HepG2 (cell line): Measurements from ENCODE around the gene CERS6. TPM values are rescaled to one million over a fixed set of nuclear protein-coding genes. Genes with fewer than 3 reads are reported as not detected.

Experiments
- ATAC-seq: fragments of 200-7000 bp; cut with Tn5 transposase; 3 replicates; pipeline ENCODE4 v1.9.1; 2020; ENCODE audit warnings: mild to moderate bottlenecking, moderate library complexity
- BruUV-seq: library from RNA; stranded (reverse); fragments of 400-500 nt; replicated peaks from 2 replicates; lab custom pipeline; 2021; lab: Mats Ljungman, UMichigan
- CTCF ChIA-PET: fragments of 300-600 bp; formaldehyde crosslinking; extraction: SDS; loops from one replicate; lab custom pipeline; 2021; ENCODE audit warnings: low total read pairs, inconsistent platforms, low intra/inter-chr PET ratio; lab: Yijun Ruan, JAX
- POLR2A ChIA-PET: fragments of 350-600 bp; sonication (Branson Sonifier 250); formaldehyde crosslinking; loops from one replicate; lab custom pipeline; 2020; ENCODE audit warnings: antibody characterized with exemption, inconsistent platforms; lab: Yijun Ruan, JAX
- DNase-seq: peaks from one replicate; pipeline ENCODE4 v3.0.0-alpha.2; 2015; ENCODE audit warnings: low spot score
- FAIRE-seq: peaks from 3 replicates; lab custom pipeline; 2011; peaks lifted over from hg19 to GRCh38; lab: Jason Lieb, UNC
- H2AFZ ChIP-seq: one replicate; pipeline ENCODE4 v1.6.1; 2011; ENCODE audit warnings: low read length, inconsistent platforms
- H3K27ac ChIP-seq: fragments of 300-600 bp; 3 replicates; pipeline ENCODE4 v1.8.0; 2011; ENCODE audit warnings: mixed run types, mild to moderate bottlenecking, mixed read lengths, low read length, inconsistent platforms; ENCODE audit not compliant: insufficient read depth; ENCODE audit errors: extremely low read length
- H3K27me3 ChIP-seq, 2 experiments: fragments of 200-600 bp in 1 of 2; 2 replicates in 1 of 2; 3 replicates in 1 of 2; pipeline versions ENCODE4 v1.6.0 to v1.8.0; 2011; ENCODE audit warnings: low read length in 2 of 2, mild to moderate bottlenecking in 2 of 2, moderate library complexity in 2 of 2, inconsistent platforms in 1 of 2; ENCODE audit not compliant: insufficient read depth in 2 of 2, control insufficient read depth in 1 of 2
- H3K36me3 ChIP-seq, 2 experiments: fragments of 200-600 bp in 1 of 2; replicated peaks in 1 of 2; 2 replicates in 1 of 2; 3 replicates in 1 of 2; pipeline versions ENCODE4 v1.5.1 to v1.8.0; 2011; ENCODE audit warnings: low read length in 2 of 2, inconsistent platforms in 1 of 2; ENCODE audit not compliant: insufficient read depth in 2 of 2, control insufficient read depth in 1 of 2
- H3K4me1 ChIP-seq: 2 replicates; pipeline ENCODE4 v1.5.1; 2012; ENCODE audit warnings: low read length, inconsistent platforms; ENCODE audit not compliant: insufficient read depth
- H3K4me2 ChIP-seq: 2 replicates; pipeline ENCODE4 v1.6.0; 2011; ENCODE audit warnings: low read depth, low read length, inconsistent platforms
- H3K4me3 ChIP-seq, 3 experiments: fragments of 200-600 bp in 1 of 3; sonication (generic), shearing (Covaris generic) in 1 of 3; replicated peaks in 1 of 3; 2 replicates each; pipeline ENCODE4 v1.5.1; 2011 to 2016; ENCODE audit warnings: low read length in 3 of 3, inconsistent platforms in 2 of 3, low read depth in 2 of 3, mild to moderate bottlenecking in 2 of 3, control low read depth in 1 of 3, mixed read lengths in 1 of 3; ENCODE audit not compliant: insufficient read depth in 1 of 3
- H3K79me2 ChIP-seq: one replicate; pipeline ENCODE4 v1.6.1; 2011; ENCODE audit warnings: low read length, inconsistent platforms; ENCODE audit not compliant: insufficient read depth
- H3K9ac ChIP-seq: 2 replicates; pipeline ENCODE4 v1.6.0; 2011; ENCODE audit warnings: mild to moderate bottlenecking, low read depth, low read length, inconsistent platforms; ENCODE audit not compliant: insufficient read depth
- H3K9me3 ChIP-seq: 2 replicates; pipeline ENCODE4 v1.5.1; 2012; ENCODE audit warnings: mild to moderate bottlenecking, low read length
- H4K20me1 ChIP-seq: 2 replicates; pipeline ENCODE4 v1.6.0; 2011; ENCODE audit warnings: inconsistent platforms, mild to moderate bottlenecking, low read length, moderate library complexity; ENCODE audit not compliant: insufficient read depth
- ARNT2 ChIP-seq: sonication (generic); formaldehyde crosslinking; IDR thresholded peaks from 2 replicates; pipeline ENCODE4 v1.8.0; 2022; ENCODE audit warnings: mild to moderate bottlenecking, low read depth, missing genetic modification reagents, moderate library complexity
- MIER3 ChIP-seq: IDR thresholded peaks from 2 replicates; pipeline ENCODE4 v1.6.1; 2016; ENCODE audit warnings: missing compliant biosample characterization, borderline replicate concordance
- RARG ChIP-seq: sonication (generic); formaldehyde crosslinking; IDR thresholded peaks from 2 replicates; pipeline ENCODE4 v1.4.0; 2020; ENCODE audit warnings: low read depth, mild to moderate bottlenecking, missing genetic modification reagents
- TAF15 ChIP-seq: fragments of 200-400 bp; formaldehyde crosslinking; IDR thresholded peaks from one replicate; pipeline ENCODE4 v1.6.1; 2018; ENCODE audit warnings: mild to moderate bottlenecking, low read depth, low read length; ENCODE audit not compliant: poor library complexity, severe bottlenecking
- TRIM24 ChIP-seq: sonication (generic); formaldehyde crosslinking; IDR thresholded peaks from 2 replicates; pipeline ENCODE4 v1.8.0; 2022; ENCODE audit warnings: mild to moderate bottlenecking, missing genetic modification reagents
- ZFAT ChIP-seq: sonication (generic); formaldehyde crosslinking; conservative IDR thresholded peaks from 2 replicates; pipeline ENCODE4 v1.8.1; 2023; ENCODE audit warnings: missing genetic modification reagents, inconsistent platforms
- ZNF335 ChIP-seq: sonication (generic); formaldehyde crosslinking; IDR thresholded peaks from 2 replicates; pipeline ENCODE4 v1.4.0; 2020; ENCODE audit warnings: missing genetic modification reagents
- ZNF350 ChIP-seq: sonication (generic); formaldehyde crosslinking; IDR thresholded peaks from 2 replicates; pipeline ENCODE4 v1.4.0; 2020; ENCODE audit warnings: mild to moderate bottlenecking, low read depth, missing genetic modification reagents, borderline replicate concordance
- WGBS: methylation state at CpG from one replicate; pipeline ENCODE4 v1.1.6; 2017; ENCODE audit warnings: low lambda C conversion rate; 5-methylcytosine and 5-hydroxymethylcytosine counted together
- in situ Hi-C: cut with HindIII; loops from 2 replicates; pipeline ENCODE4 v1.10.0; 2017; ENCODE audit warnings: low pct_unique_long_range_greater_than_20kb; ENCODE audit not compliant: extremely low pct_ligation_motif_present
- intact Hi-C: fragments of 100-400 bp; cut with micrococcal nuclease; formaldehyde crosslinking; loops from one replicate; pipeline ENCODE4 v1.10.0; 2022; ENCODE audit not compliant: unreplicated experiment
- polyA plus RNA-seq, 8 experiments: library from polyadenylated mRNA; depleted of rRNA in 3 of 8; stranded (reverse) in 7 of 8; unstranded in 1 of 8; fragments of >200 nt; fragmentation: Illumina TruSeq in 4 of 8; extraction: Trizol in 4 of 8; gene quantifications; 2 replicates each; pipeline versions ENCODE4 v1.2.1 to v1.2.3, GENCODE V29; 2011 to 2016; ENCODE audit warnings: low read depth in 4 of 8, missing spikeins in 1 of 8, mixed read lengths in 1 of 8; ENCODE audit not compliant: insufficient read depth in 1 of 8
- total RNA-seq, 5 experiments: library from RNA; depleted of rRNA; stranded (reverse); fragments of >200 nt; fragmentation: Illumina TruSeq; extraction: Trizol; gene quantifications; 2 replicates each; pipeline ENCODE4 v1.2.3, GENCODE V29; 2016; ENCODE audit warnings: low read depth in 1 of 5
- TF ChIP-seq, protein P1 (sequence below): sonication (generic); formaldehyde crosslinking; IDR thresholded peaks from 2 replicates; pipeline ENCODE4 v1.5.1; 2020; ENCODE audit warnings: missing genetic modification reagents, mild to moderate bottlenecking, borderline replicate concordance
- TF ChIP-seq, protein P2 (sequence below): sonication (generic); formaldehyde crosslinking; IDR thresholded peaks from 2 replicates; pipeline ENCODE4 v1.5.0; 2020; ENCODE audit warnings: mild to moderate bottlenecking, missing genetic modification reagents, borderline replicate concordance
- TF ChIP-seq, protein P3 (sequence below): sonication (generic); formaldehyde crosslinking; IDR thresholded peaks from 2 replicates; pipeline ENCODE4 v1.5.0; 2020; ENCODE audit warnings: mild to moderate bottlenecking, missing genetic modification reagents

Gene CERS6
- total and polyA plus RNA-seq, 2 of the 13 experiments (the other 11 are each of a cell fraction or from before 2014, with no cell fraction given) = 10.1 to 20.3 TPM

DNA sequence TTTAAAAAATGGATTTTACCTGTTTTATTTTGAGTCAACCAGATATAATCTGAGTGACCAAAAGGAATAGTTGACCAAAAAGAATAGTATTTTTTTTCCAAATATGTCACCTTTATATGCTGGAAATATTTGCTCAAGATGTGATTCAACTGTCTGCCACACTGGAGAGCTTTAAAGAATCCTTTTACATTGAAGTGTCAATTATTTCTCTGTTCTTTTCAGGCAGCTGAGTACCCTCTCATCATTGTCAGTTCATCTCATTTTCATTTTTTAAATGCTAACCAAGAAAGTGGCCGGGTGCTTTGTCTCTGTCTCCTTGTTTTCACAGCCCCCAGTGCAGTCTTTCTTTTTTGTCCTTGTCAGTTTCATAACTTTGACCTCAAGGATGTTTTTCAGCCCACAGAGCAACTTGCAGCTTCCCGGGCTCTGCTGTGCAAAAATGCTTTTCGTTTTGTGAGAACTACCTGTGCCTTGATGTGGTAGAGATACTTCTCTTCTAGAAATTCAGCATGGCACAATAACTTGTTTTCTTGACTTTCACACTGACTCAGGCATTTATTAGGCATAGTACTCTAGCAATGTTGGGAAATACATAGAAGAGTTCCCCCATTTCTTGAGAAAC is 23.4 kb upstream of the CERS6 start:
- 0% methylated on average over 3 of the region's 3 CpGs for WGBS
- TF ChIP-seq, protein P1, sequence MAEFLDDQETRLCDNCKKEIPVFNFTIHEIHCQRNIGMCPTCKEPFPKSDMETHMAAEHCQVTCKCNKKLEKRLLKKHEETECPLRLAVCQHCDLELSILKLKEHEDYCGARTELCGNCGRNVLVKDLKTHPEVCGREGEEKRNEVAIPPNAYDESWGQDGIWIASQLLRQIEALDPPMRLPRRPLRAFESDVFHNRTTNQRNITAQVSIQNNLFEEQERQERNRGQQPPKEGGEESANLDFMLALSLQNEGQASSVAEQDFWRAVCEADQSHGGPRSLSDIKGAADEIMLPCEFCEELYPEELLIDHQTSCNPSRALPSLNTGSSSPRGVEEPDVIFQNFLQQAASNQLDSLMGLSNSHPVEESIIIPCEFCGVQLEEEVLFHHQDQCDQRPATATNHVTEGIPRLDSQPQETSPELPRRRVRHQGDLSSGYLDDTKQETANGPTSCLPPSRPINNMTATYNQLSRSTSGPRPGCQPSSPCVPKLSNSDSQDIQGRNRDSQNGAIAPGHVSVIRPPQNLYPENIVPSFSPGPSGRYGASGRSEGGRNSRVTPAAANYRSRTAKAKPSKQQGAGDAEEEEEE (CRISPR knock-in tag) = no peak
- TF ChIP-seq MIER3 (CRISPR knock-in tag) = no peak
- no peak for TF ChIP-seq ZFAT (CRISPR knock-in tag)
- no peak for TF ChIP-seq ZNF350
- TF ChIP-seq RARG = no peak
- TF ChIP-seq TAF15 = no peak
- TF ChIP-seq, protein P2, sequence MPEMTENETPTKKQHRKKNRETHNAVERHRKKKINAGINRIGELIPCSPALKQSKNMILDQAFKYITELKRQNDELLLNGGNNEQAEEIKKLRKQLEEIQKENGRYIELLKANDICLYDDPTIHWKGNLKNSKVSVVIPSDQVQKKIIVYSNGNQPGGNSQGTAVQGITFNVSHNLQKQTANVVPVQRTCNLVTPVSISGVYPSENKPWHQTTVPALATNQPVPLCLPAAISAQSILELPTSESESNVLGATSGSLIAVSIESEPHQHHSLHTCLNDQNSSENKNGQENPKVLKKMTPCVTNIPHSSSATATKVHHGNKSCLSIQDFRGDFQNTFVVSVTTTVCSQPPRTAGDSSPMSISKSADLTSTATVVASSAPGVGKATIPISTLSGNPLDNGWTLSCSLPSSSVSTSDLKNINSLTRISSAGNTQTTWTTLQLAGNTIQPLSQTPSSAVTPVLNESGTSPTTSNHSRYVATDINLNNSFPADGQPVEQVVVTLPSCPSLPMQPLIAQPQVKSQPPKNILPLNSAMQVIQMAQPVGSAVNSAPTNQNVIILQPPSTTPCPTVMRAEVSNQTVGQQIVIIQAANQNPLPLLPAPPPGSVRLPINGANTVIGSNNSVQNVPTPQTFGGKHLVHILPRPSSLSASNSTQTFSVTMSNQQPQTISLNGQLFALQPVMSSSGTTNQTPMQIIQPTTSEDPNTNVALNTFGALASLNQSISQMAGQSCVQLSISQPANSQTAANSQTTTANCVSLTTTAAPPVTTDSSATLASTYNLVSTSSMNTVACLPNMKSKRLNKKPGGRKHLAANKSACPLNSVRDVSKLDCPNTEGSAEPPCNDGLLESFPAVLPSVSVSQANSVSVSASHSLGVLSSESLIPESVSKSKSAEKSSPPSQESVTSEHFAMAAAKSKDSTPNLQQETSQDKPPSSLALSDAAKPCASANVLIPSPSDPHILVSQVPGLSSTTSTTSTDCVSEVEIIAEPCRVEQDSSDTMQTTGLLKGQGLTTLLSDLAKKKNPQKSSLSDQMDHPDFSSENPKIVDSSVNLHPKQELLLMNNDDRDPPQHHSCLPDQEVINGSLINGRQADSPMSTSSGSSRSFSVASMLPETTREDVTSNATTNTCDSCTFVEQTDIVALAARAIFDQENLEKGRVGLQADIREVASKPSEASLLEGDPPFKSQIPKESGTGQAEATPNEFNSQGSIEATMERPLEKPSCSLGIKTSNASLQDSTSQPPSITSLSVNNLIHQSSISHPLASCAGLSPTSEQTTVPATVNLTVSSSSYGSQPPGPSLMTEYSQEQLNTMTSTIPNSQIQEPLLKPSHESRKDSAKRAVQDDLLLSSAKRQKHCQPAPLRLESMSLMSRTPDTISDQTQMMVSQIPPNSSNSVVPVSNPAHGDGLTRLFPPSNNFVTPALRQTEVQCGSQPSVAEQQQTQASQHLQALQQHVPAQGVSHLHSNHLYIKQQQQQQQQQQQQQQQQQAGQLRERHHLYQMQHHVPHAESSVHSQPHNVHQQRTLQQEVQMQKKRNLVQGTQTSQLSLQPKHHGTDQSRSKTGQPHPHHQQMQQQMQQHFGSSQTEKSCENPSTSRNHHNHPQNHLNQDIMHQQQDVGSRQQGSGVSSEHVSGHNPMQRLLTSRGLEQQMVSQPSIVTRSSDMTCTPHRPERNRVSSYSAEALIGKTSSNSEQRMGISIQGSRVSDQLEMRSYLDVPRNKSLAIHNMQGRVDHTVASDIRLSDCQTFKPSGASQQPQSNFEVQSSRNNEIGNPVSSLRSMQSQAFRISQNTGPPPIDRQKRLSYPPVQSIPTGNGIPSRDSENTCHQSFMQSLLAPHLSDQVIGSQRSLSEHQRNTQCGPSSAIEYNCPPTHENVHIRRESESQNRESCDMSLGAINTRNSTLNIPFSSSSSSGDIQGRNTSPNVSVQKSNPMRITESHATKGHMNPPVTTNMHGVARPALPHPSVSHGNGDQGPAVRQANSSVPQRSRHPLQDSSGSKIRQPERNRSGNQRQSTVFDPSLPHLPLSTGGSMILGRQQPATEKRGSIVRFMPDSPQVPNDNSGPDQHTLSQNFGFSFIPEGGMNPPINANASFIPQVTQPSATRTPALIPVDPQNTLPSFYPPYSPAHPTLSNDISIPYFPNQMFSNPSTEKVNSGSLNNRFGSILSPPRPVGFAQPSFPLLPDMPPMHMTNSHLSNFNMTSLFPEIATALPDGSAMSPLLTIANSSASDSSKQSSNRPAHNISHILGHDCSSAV = no peak
- TF ChIP-seq TRIM24 (CRISPR knock-in tag) = no peak
- TF ChIP-seq, protein P3, sequence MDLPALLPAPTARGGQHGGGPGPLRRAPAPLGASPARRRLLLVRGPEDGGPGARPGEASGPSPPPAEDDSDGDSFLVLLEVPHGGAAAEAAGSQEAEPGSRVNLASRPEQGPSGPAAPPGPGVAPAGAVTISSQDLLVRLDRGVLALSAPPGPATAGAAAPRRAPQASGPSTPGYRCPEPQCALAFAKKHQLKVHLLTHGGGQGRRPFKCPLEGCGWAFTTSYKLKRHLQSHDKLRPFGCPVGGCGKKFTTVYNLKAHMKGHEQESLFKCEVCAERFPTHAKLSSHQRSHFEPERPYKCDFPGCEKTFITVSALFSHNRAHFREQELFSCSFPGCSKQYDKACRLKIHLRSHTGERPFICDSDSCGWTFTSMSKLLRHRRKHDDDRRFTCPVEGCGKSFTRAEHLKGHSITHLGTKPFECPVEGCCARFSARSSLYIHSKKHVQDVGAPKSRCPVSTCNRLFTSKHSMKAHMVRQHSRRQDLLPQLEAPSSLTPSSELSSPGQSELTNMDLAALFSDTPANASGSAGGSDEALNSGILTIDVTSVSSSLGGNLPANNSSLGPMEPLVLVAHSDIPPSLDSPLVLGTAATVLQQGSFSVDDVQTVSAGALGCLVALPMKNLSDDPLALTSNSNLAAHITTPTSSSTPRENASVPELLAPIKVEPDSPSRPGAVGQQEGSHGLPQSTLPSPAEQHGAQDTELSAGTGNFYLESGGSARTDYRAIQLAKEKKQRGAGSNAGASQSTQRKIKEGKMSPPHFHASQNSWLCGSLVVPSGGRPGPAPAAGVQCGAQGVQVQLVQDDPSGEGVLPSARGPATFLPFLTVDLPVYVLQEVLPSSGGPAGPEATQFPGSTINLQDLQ = no peak
- TF ChIP-seq ZNF335 (CRISPR knock-in tag) = no peak
- TF ChIP-seq ARNT2 (CRISPR knock-in tag) = no peak

More for the DNA sequence above, 23.4 kb upstream of the CERS6 start:
- Histone ChIP-seq H3K4me2 (no peak overlapping the region), H3K9ac (no peak overlapping the region), H2AFZ (no peak overlapping the region), H4K20me1 (no peaks in the 10 kb centered on the region), H3K4me1 (peaks cover 2% of the 10 kb centered on the region; the same call in 1 of the 2 replicates), H3K27me3 (no peaks in the 10 kb centered on the region; a peak in 1 of 5 replicates), H3K36me3 (no peaks in the 10 kb centered on the region), H3K27ac (no peak overlapping the region), H3K79me2 (no peaks in the 10 kb centered on the region), H3K9me3 (no peaks in the 10 kb centered on the region), H3K4me3 (no peak overlapping the region)
- DNase-seq = no peak
- intact Hi-C loops = no loop called here
- no TSS peak for BruUV-seq
- in situ Hi-C loops = no loop called here
- POLR2A ChIA-PET = no interaction called here
- no peak for ATAC-seq
- CTCF ChIA-PET = no interaction called here
- no peak for FAIRE-seq
